ENCODE measurements around the gene AIRE. TPM values are rescaled to one million over a fixed set of nuclear protein-coding genes. Genes with fewer than 3 reads are reported as not detected.
"Not testable (repeated sequence)": the region's sequence is repeated elsewhere in the genome, so short reads cannot be mapped to it uniquely, and the experiment has no call there.

Gene AIRE
- total and polyA plus RNA-seq, 3 experiments from 2014 or later: 0.22 TPM; not detected in 2

GRCh38 chr21:44302573-44303401 lies 17.1 kb downstream of the AIRE start:
- POLR2A ChIA-PET; H3K27me3 Mint-ChIP-seq; H3K27ac ChIP-seq (ENCODE audit: low read depth, low read length); H3K36me3 ChIP-seq (ENCODE audit: insufficient read depth, low read length); DNase-seq; CTCF ChIA-PET; H3K9me3 Mint-ChIP-seq; H3K9me3 ChIP-seq (ENCODE audit: low read length); H3K4me3 ChIP-seq (ENCODE audit: low read length); H3K27me3 ChIP-seq (ENCODE audit: insufficient read depth, low read length, poor library complexity, severe bottlenecking): not testable (repeated sequence)
- peaks cover 46% of the 10 kb centered on the region for H3K4me1 ChIP-seq (ENCODE audit: insufficient read depth, low read length)
- H3K27ac Mint-ChIP-seq: peak overlapping the region in 6 of 8 donors; percentile 36 to 79 (median 52)
- H3K36me3 Mint-ChIP-seq: peaks cover 0 to 23% (median 0%) of the 10 kb centered on the region in 3 donors
- peaks cover 37 to 60% (median 49%) of the 10 kb centered on the region in 3 donors for H3K4me1 Mint-ChIP-seq
- H3K4me3 Mint-ChIP-seq: peak overlapping the region; percentile 29 to 91 (median 70)

- peaks cover 0 to 28% (median 0%) of the 10 kb centered on the region in 3 donors for H3K36me3 Mint-ChIP-seq
- H3K4me3 Mint-ChIP-seq: peak overlapping the region; percentile 50 to 91 (median 74)
- no peaks in the 10 kb centered on the region for H3K9me3 ChIP-seq (ENCODE audit: low read length)
- no peak overlapping the region for H3K4me3 ChIP-seq (ENCODE audit: low read length)
- DNase-seq: no peak
- no peaks in the 10 kb centered on the region for H3K27me3 ChIP-seq (ENCODE audit: insufficient read depth, low read length, poor library complexity, severe bottlenecking)
- H3K36me3 ChIP-seq (ENCODE audit: insufficient read depth, low read length): peaks cover 6% of the 10 kb centered on the region
- H3K27ac Mint-ChIP-seq: peak overlapping the region in 6 of 8 donors; percentile 23 to 90 (median 79)
- H3K9me3 Mint-ChIP-seq: no peaks in the 10 kb centered on the region
- ChIA-PET CTCF (interaction anchor here (0.8 kb wide), 1 partner anchor 10 kb away, joined by 3 read pairs; no protein-coding TSS in a partner anchor), POLR2A (no interaction called here)
- H3K4me1 Mint-ChIP-seq: peaks cover 29 to 58% (median 46%) of the 10 kb centered on the region in 3 donors
- peaks cover 40% of the 10 kb centered on the region for H3K4me1 ChIP-seq (ENCODE audit: insufficient read depth, low read length)
- no peak overlapping the region for H3K27ac ChIP-seq (ENCODE audit: low read depth, low read length)
- no peaks in the 10 kb centered on the region for H3K27me3 Mint-ChIP-seq
Observed at GRCh38 chr21:44303490-44303981, 17.9 kb downstream of the AIRE start.

GRCh38 chr21:44304011-44304616 lies 18.4 kb downstream of the AIRE start:
- no peaks in the 10 kb centered on the region for H3K27me3 ChIP-seq (ENCODE audit: insufficient read depth, low read length, poor library complexity, severe bottlenecking)
- no peak overlapping the region for H3K27ac ChIP-seq (ENCODE audit: low read depth, low read length)
- H3K27me3 Mint-ChIP-seq: no peaks in the 10 kb centered on the region
- H3K27ac Mint-ChIP-seq: peak overlapping the region in 1 of 8 donors; percentile 79
- DNase-seq: no peak
- no peak overlapping the region for H3K4me3 ChIP-seq (ENCODE audit: low read length)
- H3K36me3 Mint-ChIP-seq: peaks cover 0 to 30% (median 0%) of the 10 kb centered on the region in 3 donors
- CTCF ChIA-PET: interaction anchor here (0.8 kb wide), 1 partner anchor 9 kb away, joined by 3 read pairs; no protein-coding TSS in a partner anchor
- H3K9me3 ChIP-seq (ENCODE audit: low read length): no peaks in the 10 kb centered on the region
- H3K36me3 ChIP-seq (ENCODE audit: insufficient read depth, low read length): peaks cover 6% of the 10 kb centered on the region
- H3K4me1 Mint-ChIP-seq: peaks cover 29 to 53% (median 40%) of the 10 kb centered on the region in 3 donors
- H3K4me1 ChIP-seq (ENCODE audit: insufficient read depth, low read length): peaks cover 38% of the 10 kb centered on the region
- H3K9me3 Mint-ChIP-seq: no peaks in the 10 kb centered on the region
- H3K4me3 Mint-ChIP-seq: no peak overlapping the region
- POLR2A ChIA-PET: no interaction called here

GRCh38 chr21:44304877-44305293 lies 19.2 kb downstream of the AIRE start:
- peak overlapping the region in 7 of 8 donors; percentile 43 to 79 (median 60) for H3K27ac Mint-ChIP-seq
- peak in 2 of 5 donors; percentile 32 to 41 for DNase-seq
- H3K9me3 ChIP-seq (ENCODE audit: low read length): no peaks in the 10 kb centered on the region
- peaks cover 0 to 29% (median 0%) of the 10 kb centered on the region in 3 donors for H3K36me3 Mint-ChIP-seq
- peaks cover 35% of the 10 kb centered on the region for H3K4me1 ChIP-seq (ENCODE audit: insufficient read depth, low read length)
- H3K4me1 Mint-ChIP-seq: peaks cover 26 to 50% (median 37%) of the 10 kb centered on the region in 3 donors
- H3K9me3 Mint-ChIP-seq: no peaks in the 10 kb centered on the region
- H3K36me3 ChIP-seq (ENCODE audit: insufficient read depth, low read length): peaks cover 6% of the 10 kb centered on the region
- peak overlapping the region in 3 of 7 donors; percentile 25 to 28 (median 27) for H3K4me3 Mint-ChIP-seq
- CTCF ChIA-PET: interaction anchor here (1.0 kb wide), 1 partner anchor 113 kb away, joined by 3 read pairs; no protein-coding TSS in a partner anchor
- POLR2A ChIA-PET: no interaction called here
- no peaks in the 10 kb centered on the region for H3K27me3 ChIP-seq (ENCODE audit: insufficient read depth, low read length, poor library complexity, severe bottlenecking)
- H3K4me3 ChIP-seq (ENCODE audit: low read length): no peak overlapping the region
- H3K27ac ChIP-seq (ENCODE audit: low read depth, low read length): no peak overlapping the region
- no peaks in the 10 kb centered on the region for H3K27me3 Mint-ChIP-seq

- Mint-ChIP-seq H3K4me1 (peaks cover 26 to 48% (median 36%) of the 10 kb centered on the region in 3 donors), H3K4me3 (no peak overlapping the region), H3K36me3 (peaks cover 0 to 31% (median 0%) of the 10 kb centered on the region in 3 donors), H3K9me3 (no peaks in the 10 kb centered on the region), H3K27me3 (no peaks in the 10 kb centered on the region), H3K27ac (no peak overlapping the region)
- no peak for DNase-seq
- Histone ChIP-seq H3K27me3 (ENCODE audit: insufficient read depth, low read length, poor library complexity, severe bottlenecking) (no peaks in the 10 kb centered on the region), H3K9me3 (ENCODE audit: low read length) (no peaks in the 10 kb centered on the region), H3K27ac (ENCODE audit: low read depth, low read length) (no peak overlapping the region), H3K4me3 (ENCODE audit: low read length) (no peak overlapping the region), H3K36me3 (ENCODE audit: insufficient read depth, low read length) (peaks cover 6% of the 10 kb centered on the region), H3K4me1 (ENCODE audit: insufficient read depth, low read length) (peaks cover 34% of the 10 kb centered on the region)
- CTCF ChIA-PET: interaction anchor here (1.0 kb wide), 1 partner anchor 113 kb away, joined by 3 read pairs; no protein-coding TSS in a partner anchor
- POLR2A ChIA-PET: no interaction called here
Observed at GRCh38 chr21:44305691-44306090, 20.0 kb downstream of the AIRE start.

- CTCF ChIA-PET: interaction anchor here (3.3 kb wide), 1 partner anchor 10 kb away, joined by 11 read pairs; no protein-coding TSS in a partner anchor
- peaks cover 23 to 34% (median 25%) of the 10 kb centered on the region in 3 donors for H3K4me1 Mint-ChIP-seq
Observed at GRCh38 chr21:44306936-44307704, 21.4 kb downstream of the AIRE start.

GRCh38 chr21:44310628-44311507 lies 25.2 kb downstream of the AIRE start:
- Mint-ChIP-seq H3K36me3 (peaks cover 5 to 58% (median 5%) of the 10 kb centered on the region in 3 donors), H3K27me3 (peaks cover 0 to 2% of the 10 kb centered on the region in 2 donors), H3K27ac (peak overlapping the region in 3 of 8 donors; percentile 8 to 70 (median 31)), H3K9me3 (no peaks in the 10 kb centered on the region), H3K4me3 (peak overlapping the region in 1 of 7 donors; percentile 22), H3K4me1 (peaks cover 4 to 8% (median 7%) of the 10 kb centered on the region in 3 donors)
- ChIA-PET CTCF (interaction anchor here (1.0 kb wide), 1 partner anchor 13 kb away, joined by 4 read pairs; no protein-coding TSS in a partner anchor), POLR2A (no interaction called here)
- no peak for DNase-seq
- Histone ChIP-seq H3K9me3 (ENCODE audit: low read length) (no peaks in the 10 kb centered on the region), H3K4me1 (ENCODE audit: insufficient read depth, low read length) (no peaks in the 10 kb centered on the region), H3K36me3 (ENCODE audit: insufficient read depth, low read length) (peaks cover 19% of the 10 kb centered on the region), H3K27ac (ENCODE audit: low read depth, low read length) (no peak overlapping the region), H3K4me3 (ENCODE audit: low read length) (no peak overlapping the region), H3K27me3 (ENCODE audit: insufficient read depth, low read length, poor library complexity, severe bottlenecking) (no peaks in the 10 kb centered on the region)

More at GRCh38 chr21:44306936-44307704, 21.4 kb downstream of the AIRE start:
- no peaks in the 10 kb centered on the region for H3K9me3 ChIP-seq (ENCODE audit: low read length)
- no peak overlapping the region for H3K27ac ChIP-seq (ENCODE audit: low read depth, low read length)
- peaks cover 0 to 2% of the 10 kb centered on the region in 2 donors for H3K27me3 Mint-ChIP-seq
- H3K27me3 ChIP-seq (ENCODE audit: insufficient read depth, low read length, poor library complexity, severe bottlenecking): no peaks in the 10 kb centered on the region
- POLR2A ChIA-PET: no interaction called here
- peaks cover 19% of the 10 kb centered on the region for H3K36me3 ChIP-seq (ENCODE audit: insufficient read depth, low read length)
- peak overlapping the region in 1 of 8 donors; percentile 56 for H3K27ac Mint-ChIP-seq
- H3K4me3 ChIP-seq (ENCODE audit: low read length): no peak overlapping the region
- H3K4me3 Mint-ChIP-seq: no peak overlapping the region
- DNase-seq: no peak
- peaks cover 20% of the 10 kb centered on the region for H3K4me1 ChIP-seq (ENCODE audit: insufficient read depth, low read length)
- no peaks in the 10 kb centered on the region for H3K9me3 Mint-ChIP-seq
- H3K36me3 Mint-ChIP-seq: peaks cover 5 to 45% (median 5%) of the 10 kb centered on the region in 3 donors
